ENCODE results near the gene HEPN1. TPM values are rescaled to one million over a fixed set of nuclear protein-coding genes. Genes with fewer than 3 reads are reported as not detected.

The HEPN1 gene
- total RNA-seq, 4 donors from 2014 or later: not detected

DNA sequence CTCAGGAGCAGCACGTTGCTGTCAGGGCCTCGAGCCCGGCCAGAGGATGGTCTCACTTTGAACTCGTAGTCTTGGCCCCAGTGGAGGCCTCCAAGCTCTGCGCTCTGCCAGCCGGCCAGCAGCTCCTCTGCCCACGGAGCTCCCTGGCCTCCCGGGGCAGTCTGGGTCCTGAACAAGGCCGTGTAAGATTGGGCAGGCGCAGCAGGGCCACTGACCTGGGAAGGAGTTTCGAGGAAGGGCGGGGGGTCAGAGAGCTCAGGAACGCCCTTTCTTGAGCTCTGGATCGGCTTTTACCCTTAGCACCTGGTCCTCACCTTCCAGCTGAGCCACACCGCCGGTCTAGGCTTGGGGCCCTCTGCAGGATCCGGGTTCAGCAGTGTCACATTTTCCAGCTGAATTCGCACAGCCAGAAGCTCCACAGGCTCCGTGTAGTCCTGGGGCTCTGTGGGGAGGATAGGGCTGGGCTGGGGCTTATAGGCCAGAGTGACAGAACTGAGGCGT, 23.5 kb upstream of the HEPN1 start:
- intact Hi-C loops (cut with DNase I): no loop called here
- Histone ChIP-seq H3K9me3 (no peaks in the 10 kb centered on the region), H3K4me1 (peaks cover 0 to 69% (median 13%) of the 10 kb centered on the region in 3 donors), H3K36me3 (no peaks in the 10 kb centered on the region), H3K4me3 (peak overlapping the region in 3 of 4 donors; percentile 30 to 57 (median 37)), H3K27ac (peak overlapping the region in 3 of 4 donors; percentile 67 to 87 (median 77)), H3K27me3 (peaks cover 0 to 17% (median 0%) of the 10 kb centered on the region in 4 donors)
- no peak for DNase-seq
- 60 to 80% methylated on average over 1 of the region's 20 CpGs for WGBS, 2 donors
- no peak for TF ChIP-seq POLR2A (IDR thresholded peaks at IDR 0.05)
- TF ChIP-seq, protein P1, sequence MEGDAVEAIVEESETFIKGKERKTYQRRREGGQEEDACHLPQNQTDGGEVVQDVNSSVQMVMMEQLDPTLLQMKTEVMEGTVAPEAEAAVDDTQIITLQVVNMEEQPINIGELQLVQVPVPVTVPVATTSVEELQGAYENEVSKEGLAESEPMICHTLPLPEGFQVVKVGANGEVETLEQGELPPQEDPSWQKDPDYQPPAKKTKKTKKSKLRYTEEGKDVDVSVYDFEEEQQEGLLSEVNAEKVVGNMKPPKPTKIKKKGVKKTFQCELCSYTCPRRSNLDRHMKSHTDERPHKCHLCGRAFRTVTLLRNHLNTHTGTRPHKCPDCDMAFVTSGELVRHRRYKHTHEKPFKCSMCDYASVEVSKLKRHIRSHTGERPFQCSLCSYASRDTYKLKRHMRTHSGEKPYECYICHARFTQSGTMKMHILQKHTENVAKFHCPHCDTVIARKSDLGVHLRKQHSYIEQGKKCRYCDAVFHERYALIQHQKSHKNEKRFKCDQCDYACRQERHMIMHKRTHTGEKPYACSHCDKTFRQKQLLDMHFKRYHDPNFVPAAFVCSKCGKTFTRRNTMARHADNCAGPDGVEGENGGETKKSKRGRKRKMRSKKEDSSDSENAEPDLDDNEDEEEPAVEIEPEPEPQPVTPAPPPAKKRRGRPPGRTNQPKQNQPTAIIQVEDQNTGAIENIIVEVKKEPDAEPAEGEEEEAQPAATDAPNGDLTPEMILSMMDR (IDR thresholded peaks at IDR 0.05): no peak

DNA sequence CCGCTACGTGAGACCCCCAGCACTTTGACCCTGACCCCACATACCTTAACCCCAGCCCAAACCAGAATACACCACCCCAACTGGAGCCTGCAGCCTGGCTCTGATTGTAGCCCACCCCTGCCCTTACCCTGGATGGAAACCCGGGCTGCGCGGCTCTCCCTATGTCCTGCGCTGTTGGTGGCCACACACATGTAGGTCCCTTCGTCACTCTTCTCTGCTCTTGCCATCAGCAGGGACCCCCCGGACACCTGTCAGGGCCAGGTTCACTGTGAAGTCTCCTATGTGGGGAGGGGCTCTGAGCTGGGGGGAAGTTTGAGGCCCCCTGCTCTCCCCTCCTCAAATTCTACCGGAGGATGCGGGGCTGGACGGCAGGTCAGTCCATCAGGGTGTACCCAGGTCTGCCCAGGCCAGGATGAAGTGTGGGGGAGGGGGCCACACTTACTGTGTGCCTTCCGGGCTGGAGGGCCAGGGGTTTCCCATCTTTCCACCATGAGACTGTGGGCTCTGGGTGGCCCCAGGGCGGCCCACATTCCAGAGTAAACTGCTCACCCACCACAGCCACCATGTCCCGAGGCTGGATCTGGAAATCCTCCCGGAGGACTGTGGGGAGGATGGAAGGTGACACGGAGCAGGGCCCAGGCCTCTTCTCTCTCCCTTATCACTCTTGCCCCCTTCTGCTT, 22.8 kb upstream of the HEPN1 start:
- H3K9me3 ChIP-seq: no peaks in the 10 kb centered on the region
- H3K36me3 ChIP-seq: no peaks in the 10 kb centered on the region
- 66 to 83% methylated on average over 3 to 10 of the region's 16 CpGs for WGBS, 2 donors
- DNase-seq: no peak
- intact Hi-C loops (cut with DNase I): no loop called here
- peak overlapping the region in 3 of 4 donors; percentile 30 to 57 (median 37) for H3K4me3 ChIP-seq
- H3K27me3 ChIP-seq: peaks cover 0 to 23% (median 0%) of the 10 kb centered on the region in 4 donors
- TF ChIP-seq, protein P1 (IDR thresholded peaks at IDR 0.05): no peak
- no peak for TF ChIP-seq POLR2A (IDR thresholded peaks at IDR 0.05)
- peak overlapping the region; percentile 46 to 87 (median 72) for H3K27ac ChIP-seq
- H3K4me1 ChIP-seq: peaks cover 0 to 65% (median 11%) of the 10 kb centered on the region in 3 donors

DNA sequence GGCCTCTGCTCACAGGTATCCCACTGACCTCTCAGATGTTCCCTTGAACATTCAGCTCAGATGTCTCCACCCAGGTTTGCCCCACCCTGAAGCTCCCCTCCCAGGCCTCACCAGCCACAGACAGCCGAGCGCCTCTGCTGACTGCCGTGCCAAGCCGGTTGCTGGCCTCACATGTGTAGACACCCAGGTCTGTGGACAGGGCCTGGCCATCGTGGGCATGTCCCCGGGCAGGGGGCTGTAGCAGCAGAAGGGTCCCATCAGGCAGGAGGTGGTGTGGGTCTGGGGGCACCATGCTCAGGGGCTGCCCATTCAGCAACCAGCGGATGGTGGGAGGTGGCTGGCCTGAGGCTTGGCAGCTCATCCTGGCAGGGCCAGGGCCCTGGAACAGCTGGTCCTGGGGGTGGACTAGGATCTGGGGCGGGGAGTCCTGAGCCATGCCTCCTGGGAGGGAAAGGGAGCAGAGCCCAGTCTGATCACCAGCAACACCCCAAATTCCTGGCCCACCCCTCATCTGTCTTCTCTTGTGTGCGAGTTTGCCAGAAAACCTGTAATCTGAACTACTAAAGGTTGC, 22.1 kb upstream of the HEPN1 start:
- Histone ChIP-seq H3K27me3 (peaks cover 0 to 27% (median 0%) of the 10 kb centered on the region in 4 donors), H3K36me3 (no peaks in the 10 kb centered on the region), H3K9me3 (no peaks in the 10 kb centered on the region), H3K4me3 (peak overlapping the region; percentile 14 to 57 (median 34)), H3K4me1 (peaks cover 0 to 58% (median 7%) of the 10 kb centered on the region in 3 donors), H3K27ac (peak overlapping the region; percentile 46 to 87 (median 72))
- intact Hi-C loops (cut with DNase I): no loop called here
- WGBS, 2 donors: 76 to 93% methylated on average over 2 to 4 of the region's 9 CpGs
- no peak for DNase-seq
- TF ChIP-seq POLR2A (IDR thresholded peaks at IDR 0.05): no peak
- TF ChIP-seq, protein P1 (IDR thresholded peaks at IDR 0.05): no peak

DNA sequence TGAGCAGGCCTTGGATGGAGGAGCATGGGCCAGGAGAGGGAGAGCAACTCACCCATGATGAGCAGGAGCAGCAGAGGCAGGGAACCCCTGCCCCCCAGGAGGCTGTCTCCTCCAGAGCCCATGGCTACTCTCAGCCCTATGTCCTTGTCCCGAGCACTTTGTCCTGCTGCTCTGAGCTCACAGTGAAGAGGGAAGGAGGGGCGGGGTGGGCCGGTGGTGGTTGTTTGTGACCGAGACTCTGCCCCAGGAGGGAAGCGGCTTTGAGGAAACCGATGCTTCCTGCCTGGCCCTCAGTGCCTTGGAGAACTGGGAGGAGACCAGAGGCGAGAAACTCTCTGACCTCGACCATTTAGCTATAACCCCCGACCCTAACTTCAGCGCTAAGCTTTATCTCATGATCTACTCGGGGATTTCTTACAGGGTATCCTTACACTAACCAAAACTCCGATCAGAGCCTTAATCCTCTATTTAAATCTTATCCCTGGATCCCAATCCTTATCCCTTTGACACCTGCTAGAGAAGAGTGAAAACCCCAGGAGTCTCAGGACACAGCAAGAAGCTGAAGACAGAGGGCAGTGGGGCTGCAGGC, 21.3 kb upstream of the HEPN1 start, which contains the start of gene ROBO4:
TSS of gene ROBO4 (minus strand) at position 192 of the 589 bp plus-strand sequence. CDS start at position 122, 70 bp downstream.
- no peak for DNase-seq
- WGBS, 2 donors: 46 to 49% methylated on average over 7 to 11 of the region's 12 CpGs

More for the DNA sequence above, 21.3 kb upstream of the HEPN1 start, which contains the start of gene ROBO4:
- Histone ChIP-seq H3K36me3 (no peaks in the 10 kb centered on the region), H3K4me3 (peak within 1 kb of the TSS; percentile 14 to 57 (median 34)), H3K27ac (peak within 1 kb of the TSS; percentile 46 to 87 (median 72)), H3K27me3 (peaks cover 0 to 27% (median 0%) of the 10 kb centered on the region in 4 donors), H3K9me3 (no peaks in the 10 kb centered on the region), H3K4me1 (peaks cover 0 to 49% (median 7%) of the 10 kb centered on the region in 3 donors)
- TF ChIP-seq, protein P1 (IDR thresholded peaks at IDR 0.05): no peak
- no peak for TF ChIP-seq POLR2A (IDR thresholded peaks at IDR 0.05)
- intact Hi-C loops (cut with DNase I): no loop called here
